Colonic mucosa (tissue), 4 donors: ENCODE measurements around the gene RTN4RL2. TPM values are rescaled to one million over a fixed set of nuclear protein-coding genes. Genes with fewer than 3 reads are reported as not detected.

Experiments
- DNase-seq: peaks from one replicate; pipeline ENCODE4 v3.0.0-alpha.2; 2020
- H3K27ac ChIP-seq: fragments of 200-600 bp; one replicate; pipeline ENCODE4 v1.8.0; 2021
- H3K27me3 ChIP-seq: fragments of 200-600 bp; one replicate; pipeline ENCODE4 v1.8.0; 2021
- H3K36me3 ChIP-seq: fragments of 200-600 bp; one replicate; pipeline ENCODE4 v1.8.0; 2021
- H3K4me1 ChIP-seq: fragments of 200-600 bp; one replicate; pipeline ENCODE4 v1.8.0; 2021; ENCODE audit warnings: mild to moderate bottlenecking
- H3K4me3 ChIP-seq: fragments of 200-600 bp; one replicate; pipeline ENCODE4 v1.8.0; 2021
- H3K9ac ChIP-seq, 2 donors: one replicate each; pipeline ENCODE4 v1.7.0; 2013; ENCODE audit warnings: control low read depth in 2 of 2, low read depth in 2 of 2, low read length in 2 of 2
- H3K9me3 ChIP-seq: fragments of 200-600 bp; one replicate; pipeline ENCODE4 v1.8.0; 2021
- CTCF ChIP-seq: fragments of 200-600 bp; IDR thresholded peaks from one replicate; pipeline ENCODE4 v1.8.0; 2022; ENCODE audit warnings: antibody characterized with exemption, mild to moderate bottlenecking
- intact Hi-C: fragments of 100-400 bp; cut with DNase I; formaldehyde crosslinking; loops from one replicate; pipeline ENCODE4 v1.14.1; 2022
- total RNA-seq, 2 donors: library from RNA; stranded (reverse); fragmentation: NEBNext Ultra II Directional in 1 of 2; extraction: Animal tissue kit (Norgen Biotek cat#: 25700) in 1 of 2; gene quantifications; one replicate each; pipeline ENCODE4 v1.2.1, GENCODE V29; 2021
- donor health status: healthy.
- donor health status: DM: no; HTN: no; CAD: no.
- donor health status: DM: no; HTN: no; CAD: no.

RTN4RL2 gene
- total RNA-seq, 2 donors from 2014 or later, result 0.54 to 0.82 TPM

- peaks cover 15% of the 10 kb centered on the region for H3K4me1 ChIP-seq
- no peaks in the 10 kb centered on the region for H3K36me3 ChIP-seq
- H3K9me3 ChIP-seq, result no peaks in the 10 kb centered on the region
- no peak for DNase-seq
- H3K27me3 ChIP-seq, result no peaks in the 10 kb centered on the region
- no peak overlapping the region for H3K27ac ChIP-seq
- intact Hi-C loops, result no loop called here
- no peak overlapping the region for H3K4me3 ChIP-seq
- TF ChIP-seq CTCF, result no peak
- no peak overlapping the region for H3K9ac ChIP-seq
Measured at GRCh38 chr11:57475671-57476046, 15.3 kb downstream of the RTN4RL2 start.

- no peaks in the 10 kb centered on the region for H3K9me3 ChIP-seq
- peak; percentile 68 for DNase-seq
- H3K4me3 ChIP-seq, result peak overlapping the region; percentile 48
- no peak for TF ChIP-seq CTCF
- no peaks in the 10 kb centered on the region for H3K36me3 ChIP-seq
- H3K27me3 ChIP-seq, result no peaks in the 10 kb centered on the region
- H3K9ac ChIP-seq, result peak overlapping the region; percentile 19 to 61
- H3K4me1 ChIP-seq, result peaks cover 15% of the 10 kb centered on the region
- H3K27ac ChIP-seq, result no peak overlapping the region
- intact Hi-C loops, result no loop called here
Measured at GRCh38 chr11:57476047-57476756, 15.9 kb downstream of the RTN4RL2 start.

- H3K27ac ChIP-seq, result no peak overlapping the region
- no peaks in the 10 kb centered on the region for H3K36me3 ChIP-seq
- peak; percentile 37 for TF ChIP-seq CTCF
- H3K4me1 ChIP-seq, result peaks cover 15% of the 10 kb centered on the region
- DNase-seq, result peak; percentile 67
- peak overlapping the region; percentile 48 for H3K4me3 ChIP-seq
- H3K9ac ChIP-seq, result peak overlapping the region; percentile 19 to 61
- no peaks in the 10 kb centered on the region for H3K27me3 ChIP-seq
- no peaks in the 10 kb centered on the region for H3K9me3 ChIP-seq
- intact Hi-C loops, result no loop called here
Measured at GRCh38 chr11:57476757-57477506, 16.6 kb downstream of the RTN4RL2 start.

- no peaks in the 10 kb centered on the region for H3K9me3 ChIP-seq
- no peak overlapping the region for H3K27ac ChIP-seq
- peak; percentile 77 for DNase-seq
- no peak overlapping the region for H3K4me3 ChIP-seq
- H3K4me1 ChIP-seq, result peaks cover 15% of the 10 kb centered on the region
- no peak overlapping the region for H3K9ac ChIP-seq
- peaks cover 3% of the 10 kb centered on the region for H3K27me3 ChIP-seq
- TF ChIP-seq CTCF, result no peak
- H3K36me3 ChIP-seq, result no peaks in the 10 kb centered on the region
- intact Hi-C loops, result no loop called here
Measured at GRCh38 chr11:57477507-57478189, 17.3 kb downstream of the RTN4RL2 start.

GRCh38 chr11:57479021-57479663 is 18.8 kb downstream of the RTN4RL2 start:
- no peak for TF ChIP-seq CTCF
- H3K9ac ChIP-seq, result no peak overlapping the region
- H3K4me3 ChIP-seq, result no peak overlapping the region
- no peaks in the 10 kb centered on the region for H3K36me3 ChIP-seq
- no peak overlapping the region for H3K27ac ChIP-seq
- no peak for DNase-seq
- peaks cover 19% of the 10 kb centered on the region for H3K4me1 ChIP-seq
- peaks cover 11% of the 10 kb centered on the region for H3K27me3 ChIP-seq
- no peaks in the 10 kb centered on the region for H3K9me3 ChIP-seq
- intact Hi-C loops, result no loop called here
